Endothelial cell of umbilical vein (primary cell): ENCODE measurements around the gene SLC30A4. TPM values are rescaled to one million over a fixed set of nuclear protein-coding genes. Genes with fewer than 3 reads are reported as not detected.

Source experiments
- BruUV-seq: library from RNA; stranded (reverse); fragments of 400-500 nt; replicated peaks from 2 replicates; lab custom pipeline; 2021; lab: Mats Ljungman, UMichigan
- CTCF ChIA-PET: fragments of 300-600, 350-600 bp; sonication (Branson Sonifier 250); formaldehyde crosslinking; loops from one replicate; lab custom pipeline; 2021; ENCODE audit warnings: antibody characterized with exemption, inconsistent platforms; lab: Charles Lee
- POLR2A ChIA-PET: fragments of 300-600, 350-600 bp; sonication (Branson Sonifier 250); formaldehyde crosslinking; loops from one replicate; lab custom pipeline; 2021; ENCODE audit warnings: antibody characterized with exemption, inconsistent platforms; lab: Charles Lee
- DNase-seq: peaks from one replicate; pipeline ENCODE4 v3.0.0-alpha.2; 2011; ENCODE audit warnings: low read depth, low spot score
- FAIRE-seq: peaks from 2 replicates; lab custom pipeline; 2011; peaks lifted over from hg19 to GRCh38; lab: Jason Lieb, UNC
- H2AFZ ChIP-seq: 2 replicates; pipeline ENCODE4 v1.6.0; 2012; ENCODE audit warnings: low read depth, low read length, control low read depth, inconsistent platforms
- H3K27ac ChIP-seq: 2 replicates; pipeline ENCODE4 v1.5.1; 2011; ENCODE audit warnings: low read depth, mild to moderate bottlenecking, control low read depth, low read length, moderate library complexity; ENCODE audit not compliant: insufficient read depth
- H3K27me3 ChIP-seq, 2 experiments: 2 replicates each; pipeline versions ENCODE4 v1.6.0 to v1.6.1; 2011; ENCODE audit warnings: low read length in 2 of 2, mixed read lengths in 1 of 2; ENCODE audit not compliant: control insufficient read depth in 2 of 2, insufficient read depth in 2 of 2
- H3K36me3 ChIP-seq, 2 experiments: 2 replicates in 1 of 2; 3 replicates in 1 of 2; pipeline ENCODE4 v1.5.1; 2011; ENCODE audit warnings: low read length in 2 of 2, mild to moderate bottlenecking in 1 of 2, moderate library complexity in 1 of 2; ENCODE audit not compliant: control insufficient read depth in 2 of 2, insufficient read depth in 2 of 2; ENCODE audit errors: extremely low read depth in 1 of 2
- H3K4me1 ChIP-seq: 3 replicates; pipeline ENCODE4 v1.5.1; 2011; ENCODE audit warnings: mild to moderate bottlenecking, low read length; ENCODE audit not compliant: control insufficient read depth, insufficient read depth; ENCODE audit errors: extremely low read depth
- H3K4me2 ChIP-seq: 2 replicates; pipeline ENCODE4 v1.6.1; 2011; ENCODE audit warnings: low read length, control low read depth, mixed read lengths; ENCODE audit not compliant: insufficient read depth
- H3K4me3 ChIP-seq, 3 experiments: fragments of 200-600 bp in 1 of 3; sonication (generic), shearing (Covaris generic) in 1 of 3; replicated peaks in 1 of 3; 2 replicates each; pipeline ENCODE4 v1.5.1; 2011 to 2016; ENCODE audit warnings: control low read depth in 3 of 3, low read length in 3 of 3, mild to moderate bottlenecking in 2 of 3, inconsistent platforms in 1 of 3, low read depth in 1 of 3, moderate library complexity in 1 of 3; ENCODE audit not compliant: insufficient read depth in 1 of 3
- H3K79me2 ChIP-seq: 2 replicates; pipeline ENCODE4 v1.6.0; 2012; ENCODE audit warnings: low read length, inconsistent platforms; ENCODE audit not compliant: control insufficient read depth, insufficient read depth
- H3K9ac ChIP-seq: replicated peaks from 2 replicates; pipeline ENCODE3; 2011; ENCODE audit warnings: low read length, control low read depth; ENCODE audit not compliant: insufficient read depth; ENCODE audit errors: extremely low read depth
- H3K9me1 ChIP-seq: replicated peaks from 3 replicates; pipeline ENCODE4 v1.6.0; 2011; ENCODE audit warnings: mild to moderate bottlenecking, low read length; ENCODE audit not compliant: control insufficient read depth, insufficient read depth; ENCODE audit errors: extremely low read depth
- H3K9me3 ChIP-seq: replicated peaks from 2 replicates; pipeline ENCODE4 v1.5.1; 2012; ENCODE audit warnings: low read length, inconsistent platforms; ENCODE audit not compliant: control insufficient read depth, insufficient read depth
- H4K20me1 ChIP-seq: replicated peaks from 2 replicates; pipeline ENCODE3; 2011; ENCODE audit warnings: mild to moderate bottlenecking, low read length; ENCODE audit not compliant: control insufficient read depth, insufficient read depth; ENCODE audit errors: extremely low read depth
- CTCF ChIP-seq, 2 donors: IDR thresholded peaks; 1 replicate in 1 of 2; 2 replicates in 1 of 2; pipeline ENCODE4 v1.5.1; 2011; ENCODE audit warnings: low read length in 2 of 2, mild to moderate bottlenecking in 2 of 2, moderate library complexity in 2 of 2, control low read depth in 1 of 2, inconsistent platforms in 1 of 2, low read depth in 1 of 2; ENCODE audit not compliant: insufficient read depth in 1 of 2; ENCODE audit errors: extremely low read depth in 1 of 2
- EZH2 ChIP-seq: IDR thresholded peaks from 2 replicates; pipeline ENCODE4 v1.6.1; 2012; ENCODE audit warnings: borderline replicate concordance, low read depth, mild to moderate bottlenecking, moderate library complexity, low read length, inconsistent platforms; ENCODE audit not compliant: severe bottlenecking
- FOS ChIP-seq: IDR thresholded peaks from 2 replicates; pipeline ENCODE4 v1.6.1; 2011; ENCODE audit warnings: mild to moderate bottlenecking, low read length, moderate library complexity, borderline replicate concordance; ENCODE audit not compliant: insufficient read depth
- GATA2 ChIP-seq: IDR thresholded peaks from 2 replicates; pipeline ENCODE4 v1.7.0; 2011; ENCODE audit warnings: low read depth, mild to moderate bottlenecking, moderate library complexity, mixed read lengths, low read length; ENCODE audit not compliant: insufficient read length, insufficient read depth
- JUN ChIP-seq: IDR thresholded peaks from 2 replicates; pipeline ENCODE4 v1.6.1; 2011; ENCODE audit warnings: borderline replicate concordance, low read depth; ENCODE audit not compliant: insufficient read length, insufficient read depth
- MYC ChIP-seq: IDR thresholded peaks from one replicate; pipeline ENCODE4 v1.6.1; 2011; ENCODE audit warnings: mild to moderate bottlenecking, low read depth, low read length
- POLR2A ChIP-seq: IDR thresholded peaks from 2 replicates; pipeline ENCODE4 v1.6.1; 2012; ENCODE audit warnings: low read depth, mild to moderate bottlenecking, control low read depth, low read length
- POLR2AphosphoS5 ChIP-seq: IDR thresholded peaks from 2 replicates; pipeline ENCODE4 v1.6.1; 2012; ENCODE audit warnings: low read depth, mild to moderate bottlenecking, control low read depth, low read length, moderate library complexity; ENCODE audit not compliant: insufficient read depth
- dilution Hi-C: fragments of 300-500 bp; cut with MboI; formaldehyde crosslinking; loops from one replicate; pipeline ENCODE4 v1.15.0; 2019; ENCODE audit warnings: low sequenced_read_pairs; ENCODE audit not compliant: extremely low pct_ligation_motif_present
- intact Hi-C: fragments of 100-400 bp; cut with micrococcal nuclease; formaldehyde crosslinking; loops from one replicate; pipeline ENCODE4 v1.10.0; 2022
- polyA plus RNA-seq, 4 experiments: library from polyadenylated mRNA; depleted of rRNA in 3 of 4; stranded (reverse) in 3 of 4; unstranded in 1 of 4; fragments of >200 nt; gene quantifications; 2 replicates each; pipeline versions ENCODE4 v1.2.1 to v1.2.3, GENCODE V29; 2011 to 2012; ENCODE audit warnings: missing spikeins in 1 of 4
- total RNA-seq: library from RNA; stranded (reverse); gene quantifications from 2 replicates; pipeline ENCODE4 v1.2.3, GENCODE V29; 2021
- TF ChIP-seq, protein P1 (sequence below): IDR thresholded peaks from 2 replicates; pipeline ENCODE4 v1.6.1; 2011; ENCODE audit not compliant: insufficient read depth, insufficient read length

SLC30A4 gene
- total and polyA plus RNA-seq, 2 donors (not counting 3 experiments of a cell fraction or from before 2014, with no cell fraction given): 2.7 to 3.9 TPM

- DNase-seq (no peak), FAIRE-seq (no peak)
- dilution Hi-C loops: no loop called here
- H3K27me3 ChIP-seq: peaks cover 0 to 2% of the 10 kb centered on the region in 2 experiments
- H3K9ac ChIP-seq: no peak overlapping the region
- H3K9me1 ChIP-seq: no peaks in the 10 kb centered on the region
- intact Hi-C loops: no loop called here
- POLR2A ChIA-PET: no interaction called here
- no peaks in the 10 kb centered on the region for H3K36me3 ChIP-seq
- H3K4me1 ChIP-seq: no peaks in the 10 kb centered on the region
- no TSS peak for BruUV-seq
- no peaks in the 10 kb centered on the region for H3K79me2 ChIP-seq
- H4K20me1 ChIP-seq: no peaks in the 10 kb centered on the region
- H3K27ac ChIP-seq: no peak overlapping the region
- no peak overlapping the region for H2AFZ ChIP-seq
- H3K4me3 ChIP-seq: no peak overlapping the region
- CTCF ChIA-PET: interaction anchor here (1.0 to 3.1 kb wide), 4 partner anchors 8 to 277 kb away, joined by 3 to 15 read pairs (median 4); no protein-coding TSS in a partner anchor
- no peak for TF ChIP-seq POLR2AphosphoS5
- no peak for TF ChIP-seq GATA2
- no peak for TF ChIP-seq CTCF (IDR thresholded peaks at IDR 0.05; ENCODE audit: extremely low read depth in 1 of 2, insufficient read depth in 1 of 2, low read depth in 1 of 2, low read length in 2 of 2)
- TF ChIP-seq EZH2: no peak
- TF ChIP-seq POLR2A: no peak
- no peak for TF ChIP-seq JUN
- TF ChIP-seq MYC: no peak
- no peak for TF ChIP-seq FOS
- TF ChIP-seq, protein P1, sequence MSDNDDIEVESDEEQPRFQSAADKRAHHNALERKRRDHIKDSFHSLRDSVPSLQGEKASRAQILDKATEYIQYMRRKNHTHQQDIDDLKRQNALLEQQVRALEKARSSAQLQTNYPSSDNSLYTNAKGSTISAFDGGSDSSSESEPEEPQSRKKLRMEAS: no peak
- no peaks in the 10 kb centered on the region for H3K9me3 ChIP-seq
- H3K4me2 ChIP-seq: no peak overlapping the region
Measured at GRCh38 chr15:45439521-45440260, 82.9 kb downstream of the SLC30A4 start.
